K562 (cell line): ENCODE measurements around the gene BUB3. TPM values are rescaled to one million over a fixed set of nuclear protein-coding genes. Genes with fewer than 3 reads are reported as not detected.

ENCODE experiments used
- BMI1 ChIP-seq: fragments of 150-350 bp; IDR thresholded peaks from 2 replicates; pipeline ENCODE4 v1.6.1; 2014; ENCODE audit warnings: low read length
- CEBPG ChIP-seq, 3 experiments: fragments of 200-800 bp in 1 of 3; sonication (Bioruptor generic) in 1 of 3; sonication (generic) in 1 of 3; formaldehyde crosslinking in 1 of 3; IDR thresholded peaks in 2 of 3; conservative IDR thresholded peaks in 1 of 3; 2 replicates each; pipeline versions ENCODE4 v1.6.1 to v1.8.0; 2016 to 2022; ENCODE audit warnings: missing compliant biosample characterization in 2 of 3, missing genetic modification characterization in 2 of 3, mild to moderate bottlenecking in 1 of 3, missing genetic modification reagents in 1 of 3
- CGGBP1 ChIP-seq: fragments of 250-450 bp; sonication (Bioruptor Pico); IDR thresholded peaks from 2 replicates; pipeline ENCODE4 v1.9.0; 2021; ENCODE audit warnings: mild to moderate bottlenecking
- L3MBTL2 ChIP-seq: fragments of 450-650 bp; IDR thresholded peaks from 2 replicates; pipeline ENCODE4 v1.6.1; 2016; ENCODE audit warnings: mild to moderate bottlenecking, moderate library complexity
- MAZ ChIP-seq, 2 experiments: fragments of 450-650 bp in 1 of 2; sonication (generic) in 1 of 2; formaldehyde crosslinking; IDR thresholded peaks in 1 of 2; conservative IDR thresholded peaks in 1 of 2; 2 replicates each; pipeline versions ENCODE4 v1.4.0 to v1.5.0; 2020; ENCODE audit warnings: mild to moderate bottlenecking in 1 of 2, missing genetic modification reagents in 1 of 2
- NR2F6 ChIP-seq: fragments of 450-650 bp; formaldehyde crosslinking; IDR thresholded peaks from 2 replicates; pipeline ENCODE4 v1.4.0; 2020; ENCODE audit warnings: mild to moderate bottlenecking
- PURB ChIP-seq: sonication (generic); formaldehyde crosslinking; IDR thresholded peaks from 2 replicates; pipeline ENCODE4 v1.9.0; 2021; ENCODE audit warnings: low read depth, mild to moderate bottlenecking, missing genetic modification reagents
- SAFB ChIP-seq: fragments of 200-400 bp; formaldehyde crosslinking; IDR thresholded peaks from 2 replicates; pipeline ENCODE4 v1.6.1; 2017; ENCODE audit warnings: low read depth, low read length, borderline replicate concordance
- SAFB2 ChIP-seq: fragments of 200-400 bp; formaldehyde crosslinking; IDR thresholded peaks from 2 replicates; pipeline ENCODE4 v1.6.1; 2018; ENCODE audit warnings: borderline replicate concordance, low read length, low read depth, moderate library complexity; ENCODE audit not compliant: severe bottlenecking
- SLC30A9 ChIP-seq: fragments of 250-450 bp; sonication (Bioruptor Pico); IDR thresholded peaks from 2 replicates; pipeline ENCODE4 v1.8.0; 2022; ENCODE audit warnings: mild to moderate bottlenecking, moderate library complexity
- STAT5A ChIP-seq: IDR thresholded peaks from 2 replicates; pipeline ENCODE4 v1.6.1; 2012; ENCODE audit warnings: low read length, inconsistent platforms, borderline replicate concordance
- TBL1XR1 ChIP-seq, 2 experiments: IDR thresholded peaks; 2 replicates each; pipeline ENCODE4 v1.6.1; 2012; ENCODE audit warnings: improper control_type of control experiment in 2 of 2, low read length in 2 of 2, mild to moderate bottlenecking in 1 of 2
- UBTF ChIP-seq, 2 experiments: IDR thresholded peaks; 2 replicates each; pipeline ENCODE4 v1.6.1; 2012; ENCODE audit warnings: improper control_type of control experiment in 2 of 2, low read depth in 2 of 2, low read length in 2 of 2, borderline replicate concordance in 1 of 2
- ZBED1 ChIP-seq: IDR thresholded peaks from 2 replicates; pipeline ENCODE4 v1.6.1; 2014
- ZNF431 ChIP-seq: sonication (generic); formaldehyde crosslinking; IDR thresholded peaks from 2 replicates; pipeline ENCODE4 v1.8.0; 2022; ENCODE audit warnings: mild to moderate bottlenecking, missing genetic modification reagents
- ZNF696 ChIP-seq: fragments of 250-450 bp; sonication (Bioruptor Pico); conservative IDR thresholded peaks from 2 replicates; pipeline ENCODE4 v1.4.0; 2020; ENCODE audit warnings: mild to moderate bottlenecking, moderate library complexity
- polyA plus RNA-seq, 8 experiments: library from polyadenylated mRNA; depleted of rRNA in 4 of 8; stranded (reverse) in 5 of 8; unstranded in 3 of 8; fragments of >200 nt; fragmentation: Nextera tagmentation in 2 of 8; fragmentation: Illumina TruSeq in 1 of 8; extraction: Ambion mirVana in 2 of 8; extraction: Trizol in 1 of 8; gene quantifications; 2 replicates each; pipeline versions ENCODE4 v1.2.1 to v1.2.3, GENCODE V29; 2011 to 2014; ENCODE audit warnings: inconsistent platforms in 1 of 8, missing spikeins in 1 of 8
- total RNA-seq, 7 experiments: library from RNA; depleted of rRNA in 6 of 7; stranded (reverse); fragments of >200 nt in 6 of 7; fragmentation: Illumina TruSeq in 2 of 7; extraction: Trizol in 2 of 7; gene quantifications; 2 replicates each; pipeline versions ENCODE4 v1.2.1 to v1.2.3, GENCODE V29; 2011 to 2021; ENCODE audit warnings: low replicate concordance in 1 of 7
- TF ChIP-seq, protein P1 (sequence below): sonication (generic); formaldehyde crosslinking; IDR thresholded peaks from 2 replicates; pipeline ENCODE4 v1.8.0; 2022; ENCODE audit warnings: mild to moderate bottlenecking, missing genetic modification reagents
- TF ChIP-seq, protein P2 (sequence below): fragments of 250-450 bp; sonication (Bioruptor Pico); IDR thresholded peaks from 2 replicates; pipeline ENCODE4 v1.5.0; 2022; ENCODE audit warnings: mild to moderate bottlenecking
- TF ChIP-seq, protein P3 (sequence below): fragments of 250-450 bp; sonication (Bioruptor Pico); IDR thresholded peaks from 2 replicates; pipeline ENCODE4 v1.8.0; 2021; ENCODE audit warnings: moderate library complexity, mild to moderate bottlenecking, inconsistent platforms

BUB3 gene
- total and polyA plus RNA-seq, 9 of the 15 experiments (the other 6 are each of a cell fraction or from before 2014, with no cell fraction given), result 167 to 761 (median 225) TPM

- TF ChIP-seq, protein P1, sequence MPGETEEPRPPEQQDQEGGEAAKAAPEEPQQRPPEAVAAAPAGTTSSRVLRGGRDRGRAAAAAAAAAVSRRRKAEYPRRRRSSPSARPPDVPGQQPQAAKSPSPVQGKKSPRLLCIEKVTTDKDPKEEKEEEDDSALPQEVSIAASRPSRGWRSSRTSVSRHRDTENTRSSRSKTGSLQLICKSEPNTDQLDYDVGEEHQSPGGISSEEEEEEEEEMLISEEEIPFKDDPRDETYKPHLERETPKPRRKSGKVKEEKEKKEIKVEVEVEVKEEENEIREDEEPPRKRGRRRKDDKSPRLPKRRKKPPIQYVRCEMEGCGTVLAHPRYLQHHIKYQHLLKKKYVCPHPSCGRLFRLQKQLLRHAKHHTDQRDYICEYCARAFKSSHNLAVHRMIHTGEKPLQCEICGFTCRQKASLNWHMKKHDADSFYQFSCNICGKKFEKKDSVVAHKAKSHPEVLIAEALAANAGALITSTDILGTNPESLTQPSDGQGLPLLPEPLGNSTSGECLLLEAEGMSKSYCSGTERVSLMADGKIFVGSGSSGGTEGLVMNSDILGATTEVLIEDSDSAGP (CRISPR knock-in tag), result no peak
- TF ChIP-seq ZNF431 (CRISPR knock-in tag) (peak; percentile 56; the same call in 1 of the 2 replicates), SAFB2 (no peak), L3MBTL2 (peak; percentile 95), STAT5A (peak; percentile 77), CEBPG (CRISPR knock-in tag; IDR thresholded peaks at IDR 0.05) (no peak), CEBPG (tag; conservative IDR thresholded peaks at IDR 0.05 in 1 of 2, IDR thresholded peaks at IDR 0.05 in 1 of 2) (no peak), TBL1XR1 (IDR thresholded peaks at IDR 0.05; ENCODE audit: low read length in 2 of 2) (peak; percentile 92 to 97), SLC30A9 (no peak), CGGBP1 (CRISPR knock-in tag) (no peak; the same call in 1 of the 2 replicates), BMI1 (no peak), NR2F6 (CRISPR knock-in tag) (peak; percentile 88), ZBED1 (0 out of 2 replicates have a peak, but pooled peaks have one; percentile 62), SAFB (no peak), MAZ (CRISPR knock-in tag; conservative IDR thresholded peaks at IDR 0.05 in 1 of 2, IDR thresholded peaks at IDR 0.05 in 1 of 2) (peak; percentile 98), UBTF (IDR thresholded peaks at IDR 0.05; ENCODE audit: borderline replicate concordance in 1 of 2, low read depth in 2 of 2, low read length in 2 of 2) (peak; percentile 57 to 81; a peak in 2 of 4 replicates), ZNF696 (CRISPR knock-in tag) (no peak), PURB (CRISPR knock-in tag) (no peak)
- TF ChIP-seq, protein P2, sequence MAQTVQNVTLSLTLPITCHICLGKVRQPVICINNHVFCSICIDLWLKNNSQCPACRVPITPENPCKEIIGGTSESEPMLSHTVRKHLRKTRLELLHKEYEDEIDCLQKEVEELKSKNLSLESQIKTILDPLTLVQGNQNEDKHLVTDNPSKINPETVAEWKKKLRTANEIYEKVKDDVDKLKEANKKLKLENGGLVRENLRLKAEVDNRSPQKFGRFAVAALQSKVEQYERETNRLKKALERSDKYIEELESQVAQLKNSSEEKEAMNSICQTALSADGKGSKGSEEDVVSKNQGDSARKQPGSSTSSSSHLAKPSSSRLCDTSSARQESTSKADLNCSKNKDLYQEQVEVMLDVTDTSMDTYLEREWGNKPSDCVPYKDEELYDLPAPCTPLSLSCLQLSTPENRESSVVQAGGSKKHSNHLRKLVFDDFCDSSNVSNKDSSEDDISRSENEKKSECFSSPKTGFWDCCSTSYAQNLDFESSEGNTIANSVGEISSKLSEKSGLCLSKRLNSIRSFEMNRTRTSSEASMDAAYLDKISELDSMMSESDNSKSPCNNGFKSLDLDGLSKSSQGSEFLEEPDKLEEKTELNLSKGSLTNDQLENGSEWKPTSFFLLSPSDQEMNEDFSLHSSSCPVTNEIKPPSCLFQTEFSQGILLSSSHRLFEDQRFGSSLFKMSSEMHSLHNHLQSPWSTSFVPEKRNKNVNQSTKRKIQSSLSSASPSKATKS (CRISPR knock-in tag), result no peak
- TF ChIP-seq, protein P3, sequence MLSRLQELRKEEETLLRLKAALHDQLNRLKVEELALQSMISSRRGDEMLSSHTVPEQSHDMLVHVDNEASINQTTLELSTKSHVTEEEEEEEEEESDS (CRISPR knock-in tag), result no peak
These were observed 19.2 kb upstream of the BUB3 start (continued) for GRCh38 chr10:123134915-123135414.
